Upper lobe of left lung (tissue), 6 donors: ENCODE measurements around the gene KRTAP10-2. TPM values are rescaled to one million over a fixed set of nuclear protein-coding genes. Genes with fewer than 3 reads are reported as not detected.

Experiments used
- ATAC-seq, 2 donors: fragments of 200-7000 bp; cut with Tn5 transposase; one replicate each; pipeline ENCODE4 v1.9.1; 2022; ENCODE audit warnings: mild to moderate bottlenecking in 2 of 2, moderate library complexity in 2 of 2; ENCODE audit not compliant: low FRiP score in 2 of 2
- DNase-seq, 2 donors: peaks; one replicate each; pipeline ENCODE4 v3.0.0-alpha.2; 2019 to 2020
- H3K27ac ChIP-seq, 4 donors: fragments of 200-600 bp; sonication (generic); one replicate each; pipeline ENCODE4 v1.5.1; 2016 to 2019
- H3K27me3 ChIP-seq, 4 donors: fragments of 200-600 bp; sonication (generic); one replicate each; pipeline ENCODE4 v1.5.1; 2017 to 2019
- H3K36me3 ChIP-seq, 4 donors: fragments of 200-600 bp; sonication (generic); one replicate each; pipeline ENCODE4 v1.5.1; 2016 to 2019
- H3K4me1 ChIP-seq, 4 donors: fragments of 200-600 bp; sonication (generic); one replicate each; pipeline ENCODE4 v1.5.1; 2018 to 2019
- H3K4me3 ChIP-seq, 4 donors: fragments of 200-600 bp; sonication (generic); one replicate each; pipeline ENCODE4 v1.5.1; 2017 to 2019; ENCODE audit warnings: mild to moderate bottlenecking in 2 of 4, moderate library complexity in 1 of 4
- H3K9me3 ChIP-seq, 4 donors: fragments of 200-600 bp; sonication (generic); one replicate each; pipeline ENCODE4 v1.5.1; 2018 to 2019
- CTCF ChIP-seq, 6 experiments: fragments of 450-650 bp in 4 of 6; fragments of 200-600 bp in 2 of 6; sonication (generic) in 2 of 6; IDR thresholded peaks; one replicate each; pipeline ENCODE4 v1.5.1; 2016 to 2019; ENCODE audit warnings: antibody characterized with exemption in 6 of 6
- EP300 ChIP-seq, 4 donors: sonication (generic); formaldehyde crosslinking; IDR thresholded peaks; one replicate each; pipeline ENCODE4 v1.5.1; 2017; ENCODE audit warnings: antibody characterized with exemption in 4 of 4, control low read depth in 2 of 4
- POLR2A ChIP-seq, 4 donors: fragments of 450-650 bp; IDR thresholded peaks; one replicate each; pipeline ENCODE4 v1.5.1; 2016 to 2017; ENCODE audit warnings: antibody characterized with exemption in 4 of 4, mild to moderate bottlenecking in 2 of 4
- POLR2AphosphoS5 ChIP-seq, 2 donors: sonication (generic); formaldehyde crosslinking; IDR thresholded peaks; one replicate each; pipeline ENCODE4 v1.5.1; 2017; ENCODE audit warnings: antibody characterized with exemption in 2 of 2
- WGBS, 2 donors: methylation state at CpG; one replicate each; pipeline ENCODE4 v1.1.5; 2017 to 2018; 5-methylcytosine and 5-hydroxymethylcytosine counted together
- total RNA-seq, 6 donors: library from RNA; depleted of rRNA in 4 of 6; stranded (reverse); fragments of >200 nt in 4 of 6; gene quantifications; one replicate each; pipeline versions ENCODE4 v1.1.0 to v1.2.1, GENCODE V29; 2016 to 2021
- donor health status: DM: no; HTN: no; CAD: no; lungs with moderate emphysema.
- donor health status: DM: no; HTN: yes; CAD: no; lungs with severe emphysema.

The KRTAP10-2 gene
- total RNA-seq, 6 donors from 2014 or later = not detected

- Histone ChIP-seq H3K4me3 (no peak overlapping the region), H3K9me3 (no peaks in the 10 kb centered on the region), H3K4me1 (peaks cover 0 to 12% (median 10%) of the 10 kb centered on the region in 4 donors), H3K36me3 (no peaks in the 10 kb centered on the region), H3K27ac (no peak overlapping the region), H3K27me3 (no peaks in the 10 kb centered on the region)
- DNase-seq = no peak
- TF ChIP-seq POLR2AphosphoS5 (IDR thresholded peaks at IDR 0.05) (no peak), EP300 (IDR thresholded peaks at IDR 0.05) (no peak), CTCF (IDR thresholded peaks at IDR 0.05) (no peak), POLR2A (IDR thresholded peaks at IDR 0.05) (no peak)
- ATAC-seq = no peak
- 90% methylated on average over 7 of the region's 7 CpGs; no CpG with 5 or more reads in 1 of the 2 donors for WGBS, 2 donors
These were observed 37.1 kb downstream of the KRTAP10-2 start for GRCh38 chr21:44514218-44514520.

DNA sequence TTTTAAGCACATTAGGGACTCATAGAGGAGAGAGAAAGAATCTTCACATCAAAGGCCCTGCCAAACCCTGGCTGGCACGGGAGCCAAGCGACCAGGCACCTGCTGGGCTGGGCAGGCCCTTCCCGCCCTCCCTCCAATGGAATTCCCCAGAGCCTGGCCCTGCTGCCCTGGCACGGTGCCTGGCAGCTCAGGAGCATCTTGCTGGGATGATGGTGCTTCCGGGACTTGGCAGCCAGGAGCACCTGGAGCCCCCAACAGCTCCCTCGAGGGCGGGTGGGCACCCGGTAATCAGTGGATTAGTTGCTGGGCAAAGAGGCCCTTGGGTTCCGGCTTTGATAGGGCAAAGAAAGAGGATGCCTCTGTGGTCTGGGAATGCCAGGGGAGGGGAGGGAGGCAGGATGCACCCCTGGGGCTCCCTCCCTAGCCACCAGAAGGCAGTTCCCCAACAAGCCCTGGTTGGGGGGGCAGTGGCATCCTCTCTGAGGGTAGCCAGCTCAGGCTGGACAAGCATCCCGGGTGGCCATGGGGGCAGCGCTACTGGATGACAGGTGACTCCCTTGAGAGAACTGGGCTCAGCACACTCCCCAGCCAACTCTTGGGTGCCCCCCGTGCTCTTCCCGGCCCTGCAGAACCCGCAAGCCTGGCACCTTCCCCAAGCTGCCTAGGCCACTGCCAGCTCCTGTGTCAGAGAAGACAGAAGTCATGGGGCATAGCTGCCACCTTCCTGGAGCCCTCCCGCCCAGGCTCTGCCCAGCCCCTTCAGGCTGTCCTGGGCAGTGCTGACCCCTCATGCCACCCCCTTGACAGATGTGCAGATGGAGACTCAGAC lies 37.7 kb downstream of the KRTAP10-2 start:
- H3K4me3 ChIP-seq = no peak overlapping the region
- peaks cover 0 to 12% (median 10%) of the 10 kb centered on the region in 4 donors for H3K4me1 ChIP-seq
- 83% methylated on average over 12 of the region's 15 CpGs; no CpG with 5 or more reads in 1 of the 2 donors for WGBS, 2 donors
- H3K27me3 ChIP-seq = no peaks in the 10 kb centered on the region
- TF ChIP-seq EP300 (IDR thresholded peaks at IDR 0.05) = no peak
- no peak for TF ChIP-seq CTCF (IDR thresholded peaks at IDR 0.05)
- no peak for TF ChIP-seq POLR2AphosphoS5 (IDR thresholded peaks at IDR 0.05)
- TF ChIP-seq POLR2A (IDR thresholded peaks at IDR 0.05) = no peak
- H3K27ac ChIP-seq = no peak overlapping the region
- no peaks in the 10 kb centered on the region for H3K36me3 ChIP-seq
- DNase-seq (peak in 1 of 2 donors; percentile 64), ATAC-seq (no peak)
- H3K9me3 ChIP-seq = no peaks in the 10 kb centered on the region

GRCh38 chr21:44512496-44513388 lies 38.6 kb downstream of the KRTAP10-2 start:
- Histone ChIP-seq H3K27me3 (no peaks in the 10 kb centered on the region), H3K4me1 (peaks cover 0 to 12% (median 10%) of the 10 kb centered on the region in 4 donors), H3K36me3 (no peaks in the 10 kb centered on the region), H3K27ac (no peak overlapping the region), H3K9me3 (no peaks in the 10 kb centered on the region), H3K4me3 (no peak overlapping the region)
- TF ChIP-seq POLR2AphosphoS5 (IDR thresholded peaks at IDR 0.05) = no peak
- no peak for TF ChIP-seq EP300 (IDR thresholded peaks at IDR 0.05)
- no peak for TF ChIP-seq CTCF (IDR thresholded peaks at IDR 0.05)
- TF ChIP-seq POLR2A (IDR thresholded peaks at IDR 0.05) = no peak
- no peak for DNase-seq
- no peak for ATAC-seq
- WGBS, 2 donors = 78 to 86% methylated on average over 19 to 21 of the region's 21 CpGs

- Histone ChIP-seq H3K36me3 (no peaks in the 10 kb centered on the region), H3K4me3 (no peak overlapping the region), H3K9me3 (no peaks in the 10 kb centered on the region), H3K4me1 (peaks cover 0 to 12% (median 10%) of the 10 kb centered on the region in 4 donors), H3K27ac (no peak overlapping the region), H3K27me3 (no peaks in the 10 kb centered on the region)
- peak in 1 of 2 donors; percentile 66 for DNase-seq
- no peak for ATAC-seq
- 78 to 85% methylated on average over 8 of the region's 8 CpGs for WGBS, 2 donors
- TF ChIP-seq POLR2A (IDR thresholded peaks at IDR 0.05) (no peak), EP300 (IDR thresholded peaks at IDR 0.05) (no peak), CTCF (IDR thresholded peaks at IDR 0.05) (no peak), POLR2AphosphoS5 (IDR thresholded peaks at IDR 0.05) (no peak)
These were observed 39.4 kb downstream of the KRTAP10-2 start for GRCh38 chr21:44511938-44512275.
